Dedifferentiated amniotic fluid mesenchymal stem cell (primary cell): ENCODE data around the gene TENM4.

Experiments
- DNase-seq: peaks from one replicate; pipeline ENCODE4 v3.0.0-alpha.2; 2016; ENCODE audit errors: extremely low spot score

TENM4 gene

DNA sequence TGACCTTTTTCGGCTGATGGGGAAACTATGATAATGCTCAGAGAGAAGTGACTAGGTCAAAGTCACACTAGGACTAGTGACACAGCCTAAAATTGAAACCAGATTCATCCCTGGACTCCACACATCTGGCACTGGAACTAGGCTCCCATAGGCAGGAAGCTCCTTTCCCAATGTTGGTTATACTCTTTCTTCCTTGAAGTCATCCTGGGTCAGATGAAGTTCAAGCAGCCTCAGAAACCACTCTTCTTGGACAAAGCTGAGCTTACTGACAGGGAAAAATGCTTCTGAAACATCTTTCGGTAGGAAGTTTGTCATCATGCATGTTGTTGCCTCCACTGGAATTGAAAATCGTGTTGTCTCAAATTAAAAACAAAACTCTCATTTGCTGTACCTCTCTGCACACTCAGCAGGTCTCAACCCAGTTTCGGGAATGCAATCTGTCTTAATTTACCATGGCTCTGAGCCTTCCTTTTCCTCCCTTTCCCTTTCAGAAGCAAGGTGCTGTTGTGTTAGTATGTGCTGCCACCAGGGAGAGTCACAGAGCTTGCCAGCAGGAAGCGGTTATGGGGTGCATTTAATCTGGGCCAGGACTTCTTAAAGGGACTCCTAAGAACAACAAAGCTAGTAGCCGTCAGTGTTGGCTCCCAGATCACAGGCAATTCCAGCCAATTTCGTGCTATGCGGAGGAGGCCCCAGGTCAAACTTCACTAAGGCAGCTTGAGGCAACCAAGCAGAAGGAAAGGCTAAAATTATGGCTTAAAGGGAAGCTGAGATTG lies 384.8 kb downstream of the TENM4 start:
- DNase-seq = no peak

DNA sequence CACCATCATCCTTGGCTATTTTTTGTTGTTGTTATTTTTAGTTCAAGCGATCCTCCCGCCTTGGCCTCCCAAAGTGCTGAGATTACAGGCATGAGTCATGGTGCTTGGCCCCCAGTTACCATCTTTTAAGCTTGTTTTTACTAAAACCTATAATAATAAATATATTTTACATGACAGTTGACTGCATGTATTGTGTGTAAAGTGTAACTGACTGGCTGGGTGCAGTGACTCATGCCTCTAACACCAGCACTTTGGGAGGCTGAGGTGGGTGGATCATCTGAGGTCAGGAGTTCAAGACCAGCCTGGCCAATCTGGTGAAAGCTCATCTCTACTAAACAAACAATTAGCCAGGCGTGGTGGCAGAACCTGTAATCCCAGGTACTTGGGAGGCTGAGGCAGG lies 386.2 kb downstream of the TENM4 start:
- DNase-seq = no peak

DNA sequence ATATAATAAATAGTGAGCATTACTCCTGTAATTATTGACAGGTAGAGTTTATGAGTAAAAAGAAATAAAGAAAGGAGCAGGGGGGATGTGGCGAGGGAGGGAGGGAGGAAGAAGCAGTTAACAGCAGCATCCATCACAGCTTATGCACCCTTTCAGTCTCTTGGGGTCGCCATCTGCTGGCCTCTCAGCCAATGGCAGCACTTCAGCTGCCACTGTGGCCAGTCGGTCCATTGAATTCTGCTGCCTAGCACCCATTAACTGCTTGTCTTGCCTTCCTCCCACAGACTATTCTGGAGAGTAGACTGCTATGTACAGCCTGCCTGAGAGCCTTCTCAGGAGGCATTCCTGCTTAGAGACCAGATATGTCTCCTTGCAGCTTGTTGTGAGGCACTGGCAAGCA lies 388.3 kb downstream of the TENM4 start:
- no peak for DNase-seq

- DNase-seq = no peak
Measured at GRCh38 chr11:79050786-79051185, 390.0 kb downstream of the TENM4 start.

DNA sequence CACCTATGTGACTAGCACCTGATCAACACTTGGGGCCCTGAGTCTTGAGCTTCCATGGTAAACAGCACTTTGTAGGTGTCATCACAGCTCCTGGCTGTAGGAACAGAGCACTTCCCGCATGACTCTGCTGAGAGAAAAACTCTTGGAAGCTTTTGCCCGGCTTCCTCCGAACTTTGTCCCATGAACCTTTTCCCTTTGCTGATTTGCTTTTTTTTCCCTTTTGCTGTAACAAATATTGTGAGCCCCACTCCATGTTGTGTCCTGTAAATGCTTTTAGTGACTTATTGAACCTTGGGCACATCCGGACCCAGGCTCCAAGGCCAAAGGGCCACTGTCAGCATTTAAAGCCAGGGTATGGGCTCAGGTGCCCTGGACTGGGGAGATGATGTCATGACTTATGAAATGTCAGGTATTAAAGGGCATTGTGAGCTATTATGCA lies 391.1 kb downstream of the TENM4 start:
- no peak for DNase-seq

- no peak for DNase-seq
Measured at GRCh38 chr11:79047980-79048379, 392.9 kb downstream of the TENM4 start.

GRCh38 chr11:79047321-79047720 lies 393.5 kb downstream of the TENM4 start:
- no peak for DNase-seq

DNA sequence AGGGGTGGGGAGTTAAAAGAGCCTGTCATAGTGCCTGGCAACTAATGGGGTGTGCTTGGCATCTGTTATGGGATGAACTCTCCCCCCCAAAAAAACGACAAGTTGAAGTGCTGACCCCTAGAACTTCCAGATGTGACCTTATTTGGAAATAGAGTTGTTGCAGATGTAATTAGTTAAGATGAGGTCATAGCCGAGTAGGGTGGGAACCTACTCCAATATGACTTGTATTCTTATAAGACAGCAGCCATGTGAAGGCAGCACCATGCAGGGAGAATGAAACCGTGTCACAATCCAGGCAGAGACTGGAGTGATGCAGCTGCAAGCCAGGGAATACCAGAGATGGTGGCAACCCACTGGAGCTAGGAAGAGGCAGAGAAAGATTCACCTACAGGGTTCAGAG lies 394.5 kb downstream of the TENM4 start:
- DNase-seq = no peak

- no peak for DNase-seq
Measured at GRCh38 chr11:79045800-79046304, 395.0 kb downstream of the TENM4 start.

DNA sequence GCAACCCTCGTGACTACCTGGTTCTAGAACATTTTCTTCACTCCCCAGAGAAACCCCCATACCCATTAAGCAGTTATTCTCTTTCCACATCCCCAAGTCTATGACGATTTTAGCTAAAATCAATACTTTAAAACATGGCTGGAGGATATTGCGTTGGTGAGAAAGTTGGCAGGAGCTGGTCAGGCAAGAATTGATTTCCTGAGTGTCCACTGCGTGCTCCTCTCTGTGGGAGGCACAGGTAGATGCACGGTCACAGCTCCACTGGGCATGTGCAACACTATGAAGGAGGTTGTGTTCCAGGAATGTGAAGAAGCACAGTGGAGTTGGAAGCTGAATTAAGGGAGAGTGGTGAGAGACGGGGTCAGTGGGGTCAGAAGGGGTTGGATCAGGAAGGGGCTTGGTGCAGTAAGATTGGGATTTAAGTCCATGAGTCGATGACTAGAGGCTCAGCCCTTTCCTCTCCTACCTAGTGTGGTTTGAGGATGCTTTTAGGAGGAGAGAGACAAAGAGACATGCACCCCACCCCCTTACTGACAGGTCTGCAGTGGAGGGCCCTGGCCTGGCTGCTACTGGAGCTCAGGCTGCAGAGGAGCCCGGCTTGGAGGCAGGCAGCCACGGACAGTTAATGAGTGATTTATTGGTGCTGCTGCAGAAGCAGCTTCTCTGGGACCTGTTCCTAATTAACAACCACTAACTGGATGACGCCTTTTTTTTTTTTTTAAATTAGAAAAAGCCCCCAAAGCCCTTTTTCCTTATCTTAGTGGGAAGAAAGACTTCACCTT lies 395.6 kb downstream of the TENM4 start:
- no peak for DNase-seq

DNA sequence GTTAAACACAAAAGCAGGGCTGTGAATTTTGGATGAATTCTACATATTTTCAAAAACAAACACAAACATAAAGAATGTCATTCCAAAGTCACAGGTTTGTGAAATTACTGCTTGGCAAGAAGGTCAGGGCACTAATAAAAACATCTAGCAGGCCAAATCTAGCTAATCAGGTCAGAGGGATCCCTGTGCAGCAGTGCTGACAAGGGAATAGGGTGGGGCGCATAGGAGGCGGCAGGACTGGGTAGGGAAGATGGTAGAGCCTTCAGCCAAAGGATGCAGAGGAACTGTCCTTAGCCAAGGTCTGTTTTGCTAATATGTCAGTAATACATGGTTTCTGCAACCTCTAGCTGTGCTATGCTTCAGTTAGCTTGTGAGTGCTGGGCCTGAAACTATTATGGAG lies 396.6 kb downstream of the TENM4 start:
- DNase-seq = no peak

DNA sequence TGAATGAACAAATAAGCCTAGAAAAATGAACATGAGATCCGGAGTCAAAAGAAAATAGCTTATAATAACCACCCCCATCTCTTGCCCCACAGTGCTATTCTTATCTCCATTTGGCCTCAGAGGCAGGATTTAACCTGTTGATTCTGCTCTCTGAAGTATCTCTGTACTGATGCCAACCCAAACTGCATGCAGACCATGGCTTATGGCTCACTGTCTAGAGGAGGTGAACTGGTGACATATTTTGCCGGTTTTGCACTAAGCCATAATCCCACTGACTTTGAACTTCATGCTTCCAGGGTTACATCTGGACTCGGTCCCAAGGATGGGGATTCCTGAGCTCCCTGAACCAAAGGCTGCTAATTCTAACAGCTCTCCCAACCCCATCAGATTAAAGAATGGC lies 397.1 kb downstream of the TENM4 start:
- DNase-seq = no peak

GRCh38 chr11:79042824-79043223 lies 398.0 kb downstream of the TENM4 start:
- DNase-seq = no peak

GRCh38 chr11:79040348-79040747 lies 400.5 kb downstream of the TENM4 start:
- no peak for DNase-seq

- no peak for DNase-seq
Measured at GRCh38 chr11:79039122-79039521, 401.7 kb downstream of the TENM4 start.

- DNase-seq = no peak
Measured at GRCh38 chr11:79035881-79036280, 404.9 kb downstream of the TENM4 start.

GRCh38 chr11:79033833-79034232 lies 407.0 kb downstream of the TENM4 start:
- no peak for DNase-seq

DNA sequence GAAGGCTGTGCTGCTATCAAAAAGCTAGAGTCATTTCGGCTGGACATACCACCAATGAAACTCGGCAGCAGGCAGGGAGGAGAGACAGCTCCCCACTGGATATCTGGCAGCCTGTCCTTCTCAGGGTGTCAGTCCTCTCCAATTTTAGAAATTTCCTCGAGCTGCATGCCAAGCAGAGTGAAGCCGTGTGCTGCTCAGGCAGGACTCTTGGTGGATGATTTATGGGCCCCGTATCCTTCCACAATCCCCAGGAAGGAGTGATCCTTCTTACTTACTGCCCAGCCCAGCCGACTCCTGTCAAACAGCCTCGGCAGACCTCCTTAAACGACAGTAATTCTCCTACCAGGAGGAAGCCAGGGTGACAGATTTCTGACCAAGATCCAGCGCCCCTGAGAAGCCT lies 410.4 kb downstream of the TENM4 start:
- DNase-seq = no peak

GRCh38 chr11:79028225-79028624 lies 412.6 kb downstream of the TENM4 start:
- DNase-seq = no peak

- DNase-seq = no peak
Measured at GRCh38 chr11:79026803-79027445, 413.9 kb downstream of the TENM4 start.

- DNase-seq = no peak
Measured at GRCh38 chr11:79025622-79026021, 415.2 kb downstream of the TENM4 start.

DNA sequence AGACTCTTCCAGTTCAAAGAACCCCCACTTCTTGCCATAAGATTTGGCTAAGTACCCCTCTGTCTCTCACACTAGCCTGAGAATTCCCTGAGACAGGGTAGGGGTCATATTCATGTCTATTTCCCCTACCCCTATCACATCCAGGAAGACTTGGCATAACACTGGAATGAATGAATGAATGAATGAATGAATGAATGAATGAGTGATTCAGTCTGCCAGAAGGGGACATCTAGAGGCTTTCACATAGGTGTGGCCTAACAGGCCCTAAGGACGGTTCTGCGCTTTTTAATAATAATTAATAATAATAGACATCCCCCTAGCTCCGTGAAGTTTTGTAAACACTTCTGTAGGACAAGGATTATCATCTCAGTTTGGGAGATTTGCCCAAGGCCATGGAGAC lies 415.7 kb downstream of the TENM4 start:
- DNase-seq = no peak

DNA sequence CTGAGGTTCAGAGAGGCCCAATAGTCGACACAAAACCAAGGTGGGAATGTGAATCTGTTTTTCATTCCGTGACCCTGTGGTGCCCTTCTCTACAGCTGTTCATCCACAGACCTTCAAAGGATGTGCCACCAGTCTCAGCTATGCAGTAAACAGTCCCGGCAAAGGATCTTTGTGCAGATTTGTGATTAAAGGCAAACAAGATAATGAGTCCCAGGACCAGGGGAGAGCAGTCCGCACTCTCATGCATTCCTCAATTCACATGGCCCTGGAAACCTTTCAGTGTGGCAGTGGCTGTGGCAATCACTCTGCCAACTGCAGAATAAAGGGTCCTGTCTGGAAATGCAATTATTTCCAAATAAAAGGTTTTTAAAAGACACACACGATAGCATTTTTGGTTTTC lies 418.6 kb downstream of the TENM4 start:
- DNase-seq = no peak
